Upper lobe of right lung (tissue), 1 donor: ENCODE data around the gene DDX55. TPM values are rescaled to one million over a fixed set of nuclear protein-coding genes. Genes with fewer than 3 reads are reported as not detected.
A peak's percentile ranks its signal among the peaks of the same experiment; 100 is the strongest.
"Not testable (repeated sequence)": the region's sequence is repeated elsewhere in the genome, so short reads cannot be mapped to it uniquely, and the experiment has no call there.

Experiments
- ATAC-seq: fragments of 200-7000 bp; cut with Tn5 transposase; one replicate; pipeline ENCODE4 v1.9.1; 2020; ENCODE audit warnings: mild to moderate bottlenecking, moderate library complexity
- DNase-seq: peaks from one replicate; pipeline ENCODE4 v3.0.0-alpha.2; 2020
- H3K27ac ChIP-seq: fragments of 200-600 bp; one replicate; pipeline ENCODE4 v1.8.0; 2022
- H3K27me3 ChIP-seq: fragments of 200-600 bp; one replicate; pipeline ENCODE4 v1.8.0; 2022; ENCODE audit warnings: mild to moderate bottlenecking
- H3K36me3 ChIP-seq: fragments of 200-600 bp; one replicate; pipeline ENCODE4 v1.8.0; 2022
- H3K4me1 ChIP-seq: fragments of 200-600 bp; one replicate; pipeline ENCODE4 v1.8.0; 2022
- H3K4me3 ChIP-seq: fragments of 200-600 bp; one replicate; pipeline ENCODE4 v1.8.0; 2022; ENCODE audit warnings: mild to moderate bottlenecking
- H3K9me3 ChIP-seq: fragments of 200-600 bp; one replicate; pipeline ENCODE4 v1.8.0; 2022
- intact Hi-C: fragments of 100-400 bp; cut with DNase I; formaldehyde crosslinking; loops from one replicate; pipeline ENCODE4 v1.11.0; 2022
- long read RNA-seq: library from polyadenylated mRNA; unstranded; transcript quantifications from one replicate; pipeline ENCODE4 v2.0.0, GENCODE V29; 2021
- total RNA-seq: library from RNA; stranded (reverse); fragmentation: NEBNext Ultra II Directional; extraction: Animal tissue kit (Norgen Biotek cat#: 25700); gene quantifications from one replicate; pipeline ENCODE4 v1.2.1, GENCODE V29; 2021
- TF ChIP-seq, protein P1 (sequence below): fragments of 200-600 bp; IDR thresholded peaks from one replicate; pipeline ENCODE4 v1.8.0; 2022; ENCODE audit warnings: antibody characterized with exemption
- donor health status: DM: no; HTN: yes; CAD: no; lungs with severe emphysema.

Gene DDX55, protein sequence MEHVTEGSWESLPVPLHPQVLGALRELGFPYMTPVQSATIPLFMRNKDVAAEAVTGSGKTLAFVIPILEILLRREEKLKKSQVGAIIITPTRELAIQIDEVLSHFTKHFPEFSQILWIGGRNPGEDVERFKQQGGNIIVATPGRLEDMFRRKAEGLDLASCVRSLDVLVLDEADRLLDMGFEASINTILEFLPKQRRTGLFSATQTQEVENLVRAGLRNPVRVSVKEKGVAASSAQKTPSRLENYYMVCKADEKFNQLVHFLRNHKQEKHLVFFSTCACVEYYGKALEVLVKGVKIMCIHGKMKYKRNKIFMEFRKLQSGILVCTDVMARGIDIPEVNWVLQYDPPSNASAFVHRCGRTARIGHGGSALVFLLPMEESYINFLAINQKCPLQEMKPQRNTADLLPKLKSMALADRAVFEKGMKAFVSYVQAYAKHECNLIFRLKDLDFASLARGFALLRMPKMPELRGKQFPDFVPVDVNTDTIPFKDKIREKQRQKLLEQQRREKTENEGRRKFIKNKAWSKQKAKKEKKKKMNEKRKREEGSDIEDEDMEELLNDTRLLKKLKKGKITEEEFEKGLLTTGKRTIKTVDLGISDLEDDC
- 20.2 TPM for total RNA-seq
- long read RNA-seq, transcript DDX55-201 (14 exons, 2,654 nt) = major isoform, 8 of 33 reads
- long read RNA-seq, partial matches to known transcripts = 8 of 33 reads
- long read RNA-seq, other reads (novel, unspliced or antisense) = 17 of 33 reads

DNA sequence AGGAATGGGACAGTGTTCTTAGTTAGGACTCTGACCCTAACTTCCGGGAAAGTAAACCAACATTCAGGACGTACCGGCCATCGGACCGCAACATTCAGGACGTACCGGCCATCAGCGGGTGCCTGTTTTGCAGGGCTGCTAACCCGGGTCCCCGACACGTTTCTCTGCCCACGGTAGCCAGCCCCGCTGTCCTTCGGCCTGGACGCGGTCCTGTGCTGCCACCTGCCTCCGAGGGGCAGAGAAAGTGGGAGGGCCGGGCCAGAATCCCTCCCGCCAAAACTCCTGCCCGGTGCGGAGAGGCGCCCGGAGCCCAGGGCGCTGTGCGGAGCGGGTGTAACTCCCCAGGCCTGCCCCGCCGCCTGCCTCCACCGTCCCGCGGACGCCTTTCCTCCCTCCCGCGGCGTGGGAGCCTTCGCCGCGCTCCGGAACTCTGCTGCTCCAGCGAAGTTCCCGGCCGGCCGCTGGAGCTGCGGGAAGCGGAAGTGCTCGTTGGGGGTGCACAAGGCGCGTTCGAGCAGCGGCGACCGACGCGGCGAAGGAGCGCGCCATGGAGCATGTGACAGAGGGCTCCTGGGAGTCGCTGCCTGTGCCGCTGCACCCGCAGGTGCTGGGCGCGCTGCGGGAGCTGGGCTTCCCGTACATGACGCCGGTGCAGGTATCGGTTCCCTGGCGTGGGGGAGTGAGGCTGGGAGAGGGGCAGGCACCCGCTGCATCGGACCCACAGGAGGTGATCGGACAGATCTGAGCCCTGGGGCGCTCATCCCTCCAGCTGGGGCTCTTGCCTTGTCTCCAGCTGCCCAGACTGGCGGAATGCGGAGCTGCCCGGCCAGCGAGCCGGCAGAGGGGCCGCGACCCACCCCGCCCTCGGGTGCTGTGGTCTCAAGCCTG, at the start of gene DDX55:
DDX55 (plus strand) TSS at position 498 of the 888 bp plus-strand sequence; CDS start at position 548, 50 bp downstream.
- H3K27ac ChIP-seq = peak within 1 kb of the TSS; percentile 89
- H3K36me3 ChIP-seq = peaks cover 34% of the 10 kb centered on the region

DNA sequence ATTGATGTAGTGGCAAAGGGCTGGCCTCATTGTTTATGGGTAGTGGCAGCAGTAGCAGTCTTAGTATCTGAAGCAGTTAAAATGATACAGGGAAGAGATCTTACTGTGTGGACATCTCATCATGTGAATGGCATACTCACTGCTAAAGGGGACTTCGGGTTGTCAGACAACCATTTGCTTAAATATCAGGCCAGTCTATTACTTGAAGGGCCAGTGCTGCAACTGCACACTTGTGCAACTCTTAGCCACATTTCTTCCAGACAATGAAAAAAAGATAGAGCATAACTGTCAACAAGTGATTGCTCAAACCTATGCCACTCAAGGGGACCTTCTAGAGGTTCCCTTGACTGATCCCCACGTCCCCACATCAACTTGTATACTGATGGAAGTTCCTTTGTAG, 47.8 kb upstream of the DDX55 start:
- ATAC-seq, H3K36me3 ChIP-seq, H3K4me1 ChIP-seq, H3K4me3 ChIP-seq, intact Hi-C loops, H3K27me3 ChIP-seq, H3K27ac ChIP-seq, H3K9me3 ChIP-seq, DNase-seq: not testable (repeated sequence)

More for the DNA sequence above, at the start of gene DDX55:
- intact Hi-C loops = no loop called here
- peak; percentile 99 for ATAC-seq
- Histone ChIP-seq H3K4me3 (peak within 1 kb of the TSS; percentile 99), H3K9me3 (no peaks in the 10 kb centered on the region), H3K27me3 (no peaks in the 10 kb centered on the region), H3K4me1 (peaks cover 9% of the 10 kb centered on the region)
- peak; percentile 94 for DNase-seq
- TF ChIP-seq, protein P1, sequence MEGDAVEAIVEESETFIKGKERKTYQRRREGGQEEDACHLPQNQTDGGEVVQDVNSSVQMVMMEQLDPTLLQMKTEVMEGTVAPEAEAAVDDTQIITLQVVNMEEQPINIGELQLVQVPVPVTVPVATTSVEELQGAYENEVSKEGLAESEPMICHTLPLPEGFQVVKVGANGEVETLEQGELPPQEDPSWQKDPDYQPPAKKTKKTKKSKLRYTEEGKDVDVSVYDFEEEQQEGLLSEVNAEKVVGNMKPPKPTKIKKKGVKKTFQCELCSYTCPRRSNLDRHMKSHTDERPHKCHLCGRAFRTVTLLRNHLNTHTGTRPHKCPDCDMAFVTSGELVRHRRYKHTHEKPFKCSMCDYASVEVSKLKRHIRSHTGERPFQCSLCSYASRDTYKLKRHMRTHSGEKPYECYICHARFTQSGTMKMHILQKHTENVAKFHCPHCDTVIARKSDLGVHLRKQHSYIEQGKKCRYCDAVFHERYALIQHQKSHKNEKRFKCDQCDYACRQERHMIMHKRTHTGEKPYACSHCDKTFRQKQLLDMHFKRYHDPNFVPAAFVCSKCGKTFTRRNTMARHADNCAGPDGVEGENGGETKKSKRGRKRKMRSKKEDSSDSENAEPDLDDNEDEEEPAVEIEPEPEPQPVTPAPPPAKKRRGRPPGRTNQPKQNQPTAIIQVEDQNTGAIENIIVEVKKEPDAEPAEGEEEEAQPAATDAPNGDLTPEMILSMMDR = peak; percentile 47

DNA sequence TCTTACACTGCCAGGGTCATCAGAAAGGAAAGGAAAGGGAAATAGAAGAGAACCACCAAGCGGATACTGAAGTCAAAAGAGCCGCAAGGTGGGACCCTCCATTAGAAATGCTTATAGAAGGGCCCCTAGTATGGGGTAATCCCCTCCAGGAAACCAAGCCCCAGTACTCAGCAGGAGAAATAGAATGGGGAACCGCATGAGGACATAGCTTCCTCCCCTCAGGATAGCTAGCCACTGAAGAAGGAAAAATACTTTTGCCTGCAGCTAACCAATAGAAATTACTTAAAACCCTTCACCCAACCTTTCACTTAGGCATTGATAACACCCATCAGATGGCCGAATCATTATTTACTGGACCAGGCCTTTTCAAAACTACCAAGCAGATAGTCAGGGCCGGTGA, 47.1 kb upstream of the DDX55 start:
- DNase-seq, H3K27ac ChIP-seq, H3K27me3 ChIP-seq, intact Hi-C loops, ATAC-seq, H3K4me1 ChIP-seq, H3K9me3 ChIP-seq, H3K4me3 ChIP-seq, H3K36me3 ChIP-seq: not testable (repeated sequence)

DNA sequence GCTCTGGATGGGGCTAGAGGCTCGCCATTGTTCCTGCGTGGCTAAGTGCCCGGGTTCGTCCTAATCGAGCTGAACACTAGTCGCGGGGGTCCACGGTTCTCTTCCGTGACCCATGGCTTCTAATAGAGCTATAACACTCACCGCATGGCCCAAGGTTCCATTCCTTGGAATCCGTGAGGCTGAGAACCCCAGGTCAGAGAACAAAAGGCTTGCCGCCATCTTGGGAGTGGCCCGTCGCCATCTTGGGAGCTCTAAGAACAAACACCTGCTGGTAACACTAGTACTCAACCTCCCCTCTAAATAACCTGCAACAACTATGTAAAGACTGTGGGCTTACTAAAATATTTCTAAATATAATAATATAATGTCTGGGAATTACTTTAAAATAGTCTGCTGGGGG, 43.4 kb upstream of the DDX55 start:
- H3K27me3 ChIP-seq, H3K4me3 ChIP-seq, DNase-seq, H3K4me1 ChIP-seq, ATAC-seq, H3K27ac ChIP-seq, H3K36me3 ChIP-seq, intact Hi-C loops, H3K9me3 ChIP-seq: not testable (repeated sequence)

DNA sequence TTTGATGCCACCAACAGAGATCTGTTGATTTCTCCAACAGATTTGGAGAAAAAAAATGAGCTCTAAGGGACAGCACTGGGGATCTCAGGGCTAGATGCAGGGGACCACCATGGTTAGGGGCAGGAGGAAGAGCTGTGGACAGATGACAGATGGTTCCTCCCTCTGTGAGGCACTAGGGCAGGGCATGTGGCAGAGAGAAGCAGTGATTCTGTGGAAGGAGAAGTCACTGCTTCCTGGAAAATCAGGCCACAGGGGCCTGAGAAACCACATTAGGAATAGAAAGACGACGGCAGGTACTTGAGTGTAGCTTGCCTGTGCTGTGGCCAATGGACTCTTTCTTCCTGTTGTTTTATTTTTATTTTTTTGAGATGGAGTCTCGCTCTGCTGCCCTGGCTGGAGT, 42.4 kb upstream of the DDX55 start:
- TF ChIP-seq, protein P1 = no peak
- Histone ChIP-seq H3K27me3 (no peaks in the 10 kb centered on the region), H3K27ac (no peak overlapping the region), H3K4me1 (no peaks in the 10 kb centered on the region), H3K9me3 (no peaks in the 10 kb centered on the region), H3K4me3 (no peak overlapping the region), H3K36me3 (no peaks in the 10 kb centered on the region)
- DNase-seq = no peak
- ATAC-seq = peak; percentile 77
- intact Hi-C loops = no loop called here

DNA sequence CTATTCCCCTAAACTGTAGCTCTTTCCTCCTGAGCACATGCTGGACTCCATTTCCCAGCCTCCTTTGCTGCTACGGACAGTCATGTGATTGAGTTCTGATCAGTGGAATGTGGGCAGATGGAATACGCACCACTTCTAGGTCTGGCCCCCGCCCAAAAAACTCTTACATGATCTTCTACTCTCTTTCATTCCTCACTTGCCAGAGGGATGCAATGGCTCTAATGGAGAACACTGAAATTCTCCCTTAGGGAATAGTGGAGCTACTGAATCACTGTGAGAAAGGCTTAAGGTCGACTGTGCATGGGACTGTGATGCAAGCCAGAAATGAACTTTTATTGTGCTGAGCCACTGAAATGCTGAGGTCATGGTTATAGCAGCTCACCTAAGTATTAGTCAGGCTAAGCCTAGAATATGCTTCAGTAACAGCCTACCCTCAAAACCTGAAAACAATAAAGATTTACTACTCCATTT, 30.5 kb upstream of the DDX55 start:
- intact Hi-C loops = no loop called here
- H3K27me3 ChIP-seq = no peaks in the 10 kb centered on the region
- no peaks in the 10 kb centered on the region for H3K9me3 ChIP-seq
- no peak overlapping the region for H3K4me3 ChIP-seq
- TF ChIP-seq, protein P1 = no peak
- H3K27ac ChIP-seq = no peak overlapping the region
- no peaks in the 10 kb centered on the region for H3K36me3 ChIP-seq
- H3K4me1 ChIP-seq = no peaks in the 10 kb centered on the region
- DNase-seq (no peak), ATAC-seq (peak; percentile 78)
